Fibroblast of lung (primary cell): ENCODE results near the gene ACTR1A.

Source experiments
- CTCF ChIP-seq, 2 donors: IDR thresholded peaks in 1 of 2; conservative IDR thresholded peaks in 1 of 2; 1 replicate in 1 of 2; 2 replicates in 1 of 2; pipeline ENCODE4 v1.5.1; 2011 to 2012; ENCODE audit warnings: low read length in 2 of 2, control low read depth in 1 of 2, inconsistent platforms in 1 of 2, low read depth in 1 of 2, mild to moderate bottlenecking in 1 of 2
- EZH2 ChIP-seq: IDR thresholded peaks from 2 replicates; pipeline ENCODE4 v1.5.1; 2012; ENCODE audit warnings: low read length, control low read depth, mild to moderate bottlenecking; ENCODE audit errors: missing control alignments

- TF ChIP-seq CTCF (conservative IDR thresholded peaks at IDR 0.05 in 1 of 2, IDR thresholded peaks at IDR 0.05 in 1 of 2; ENCODE audit: low read depth in 1 of 2, low read length in 2 of 2) (no peak), EZH2 (no peak)
Observed at GRCh38 chr10:102473445-102474331, 28.8 kb downstream of the ACTR1A start.
